HG03565 (cell line): ENCODE results near the gene PNMA8C.
"Not testable (repeated sequence)": the region's sequence is repeated elsewhere in the genome, so short reads cannot be mapped to it uniquely, and the experiment has no call there.

ENCODE experiments used
- ATAC-seq: cut with Tn5 transposase; IDR thresholded peaks from one replicate; pipeline ENCODE4 v1.9.1; 2021; ENCODE audit warnings: mild to moderate bottlenecking, moderate library complexity; ENCODE audit not compliant: unreplicated experiment

PNMA8C gene

GRCh38 chr19:46411925-46412649 lies 16.6 kb downstream of the PNMA8C start:
- no peak for ATAC-seq

- ATAC-seq = no peak
Measured at GRCh38 chr19:46411088-46411924, 17.4 kb downstream of the PNMA8C start.

GRCh38 chr19:46410205-46411087 lies 18.3 kb downstream of the PNMA8C start:
- ATAC-seq = no peak

GRCh38 chr19:46409191-46409590 lies 19.5 kb downstream of the PNMA8C start:
- no peak for ATAC-seq

GRCh38 chr19:46408664-46409039 lies 20.1 kb downstream of the PNMA8C start:
- ATAC-seq = no peak

- no peak for ATAC-seq
Measured at GRCh38 chr19:46407856-46408663, 20.7 kb downstream of the PNMA8C start.

GRCh38 chr19:46406976-46407375 lies 21.8 kb downstream of the PNMA8C start:
- ATAC-seq = no peak

GRCh38 chr19:46404753-46405468 lies 23.8 kb downstream of the PNMA8C start:
- no peak for ATAC-seq

- no peak for ATAC-seq
Measured at GRCh38 chr19:46404055-46404752, 24.5 kb downstream of the PNMA8C start.

GRCh38 chr19:46402725-46403124 lies 26.0 kb downstream of the PNMA8C start:
- ATAC-seq = no peak

GRCh38 chr19:46397801-46398479 lies 30.8 kb downstream of the PNMA8C start:
- ATAC-seq = not testable (repeated sequence)

- no peak for ATAC-seq
Measured at GRCh38 chr19:46394402-46394797, 34.3 kb downstream of the PNMA8C start.

GRCh38 chr19:46393456-46394401 lies 35.0 kb downstream of the PNMA8C start:
- ATAC-seq = no peak

- no peak for ATAC-seq
Measured at GRCh38 chr19:46392837-46393236, 35.9 kb downstream of the PNMA8C start.

- ATAC-seq = no peak
Measured at GRCh38 chr19:46392252-46392801, 36.4 kb downstream of the PNMA8C start.

GRCh38 chr19:46391296-46392251 lies 37.2 kb downstream of the PNMA8C start:
- no peak for ATAC-seq
